ENCODE measurements around the gene COPS8.

The COPS8 gene

DNA sequence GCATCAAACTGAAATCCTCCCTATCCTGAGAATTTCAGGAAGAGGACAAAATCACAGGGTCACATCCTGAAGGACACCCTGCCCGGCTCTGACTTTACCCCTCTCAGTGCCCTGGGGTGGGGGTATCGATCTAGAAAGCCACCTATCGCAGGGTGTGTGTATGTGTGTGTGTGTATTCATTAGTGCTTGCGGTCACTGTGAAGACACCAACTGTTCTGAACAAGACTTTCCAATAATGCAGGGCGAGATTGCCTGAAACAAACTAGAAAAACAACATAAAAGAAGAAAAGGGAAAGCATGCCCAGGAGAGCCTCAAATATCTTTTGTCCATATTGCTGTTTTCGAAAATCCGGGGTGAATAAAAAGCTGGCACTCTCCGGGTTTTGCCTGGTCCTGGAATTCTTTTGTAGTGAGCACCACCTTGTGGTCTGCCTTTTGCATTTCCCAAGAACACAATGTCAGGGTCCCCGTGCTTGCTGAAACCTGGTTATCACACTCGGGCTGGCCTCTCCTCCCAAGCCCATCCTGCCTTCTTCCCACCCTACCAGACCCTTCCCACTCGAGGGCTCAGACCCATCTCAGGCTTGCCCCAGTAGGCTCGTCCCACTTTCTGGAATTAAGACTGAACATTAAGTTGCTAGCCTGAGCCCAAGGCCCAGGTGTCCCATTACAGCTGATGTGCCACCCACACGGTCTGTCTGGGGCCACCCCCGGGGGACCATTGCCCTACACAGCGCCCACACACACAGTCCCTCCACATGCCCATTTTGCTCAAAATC, 25.0 kb upstream of the COPS8 start:
- no peaks in the 10 kb centered on the region for H3K36me3 ChIP-seq (ENCODE audit: insufficient read depth, low read length)
- H3K27ac ChIP-seq, result no peak overlapping the region
- no peak for DNase-seq (ENCODE audit: low read depth, low spot score)
- H3K4me3 ChIP-seq, result no peak overlapping the region
- H3K9me3 ChIP-seq (ENCODE audit: low read depth, low read length), result no peaks in the 10 kb centered on the region
- TF ChIP-seq EZH2 (IDR thresholded peaks at IDR 0.05) (no peak), FOXP2 (optimal IDR thresholded peaks at IDR 0.05; ENCODE audit: control extremely low read depth, extremely low read length, insufficient read depth) (no peak), POLR2AphosphoS5 (IDR thresholded peaks at IDR 0.05; ENCODE audit: borderline replicate concordance, low read depth, low read length) (no peak)
- no peak overlapping the region for H3K9ac ChIP-seq (ENCODE audit: insufficient read length)

DNA sequence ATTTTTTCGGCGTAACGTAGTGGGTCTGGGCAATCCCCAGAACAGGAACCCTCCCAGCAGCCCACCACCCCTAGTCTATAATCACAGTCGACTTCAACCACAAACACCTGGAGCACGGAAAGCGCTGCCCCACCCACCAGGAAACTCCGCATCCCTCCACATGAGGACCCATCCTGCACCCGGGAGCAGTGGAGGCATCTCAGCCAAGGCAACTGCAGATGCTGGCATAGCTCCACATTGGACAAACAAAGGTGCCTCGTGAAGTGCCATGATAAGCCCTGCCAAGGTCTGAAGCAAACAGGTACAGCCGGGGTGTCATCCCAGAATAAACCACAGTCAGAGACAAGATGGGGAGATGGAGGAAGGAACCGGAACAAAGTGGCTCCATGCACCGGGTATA, 24.3 kb upstream of the COPS8 start:
- Histone ChIP-seq H3K4me3 (no peak overlapping the region), H3K9ac (ENCODE audit: insufficient read length) (no peak overlapping the region), H3K36me3 (ENCODE audit: insufficient read depth, low read length) (no peaks in the 10 kb centered on the region), H3K9me3 (ENCODE audit: low read depth, low read length) (no peaks in the 10 kb centered on the region), H3K27ac (no peak overlapping the region)
- TF ChIP-seq FOXP2 (optimal IDR thresholded peaks at IDR 0.05; ENCODE audit: control extremely low read depth, extremely low read length, insufficient read depth) (no peak), POLR2AphosphoS5 (IDR thresholded peaks at IDR 0.05; ENCODE audit: borderline replicate concordance, low read depth, low read length) (no peak), EZH2 (IDR thresholded peaks at IDR 0.05) (no peak)
- DNase-seq (ENCODE audit: low read depth, low spot score), result no peak

- no peak overlapping the region for H3K9ac ChIP-seq (ENCODE audit: insufficient read length)
- no peak overlapping the region for H3K27ac ChIP-seq
- H3K4me3 ChIP-seq, result no peak overlapping the region
- H3K9me3 ChIP-seq (ENCODE audit: low read depth, low read length), result no peaks in the 10 kb centered on the region
- no peaks in the 10 kb centered on the region for H3K36me3 ChIP-seq (ENCODE audit: insufficient read depth, low read length)
- DNase-seq (ENCODE audit: low read depth, low spot score), result no peak
- TF ChIP-seq FOXP2 (optimal IDR thresholded peaks at IDR 0.05; ENCODE audit: control extremely low read depth, extremely low read length, insufficient read depth), result no peak
- no peak for TF ChIP-seq EZH2 (IDR thresholded peaks at IDR 0.05)
- no peak for TF ChIP-seq POLR2AphosphoS5 (IDR thresholded peaks at IDR 0.05; ENCODE audit: borderline replicate concordance, low read depth, low read length)
Observed at GRCh38 chr2:237062585-237062984, 23.1 kb upstream of the COPS8 start.

DNA sequence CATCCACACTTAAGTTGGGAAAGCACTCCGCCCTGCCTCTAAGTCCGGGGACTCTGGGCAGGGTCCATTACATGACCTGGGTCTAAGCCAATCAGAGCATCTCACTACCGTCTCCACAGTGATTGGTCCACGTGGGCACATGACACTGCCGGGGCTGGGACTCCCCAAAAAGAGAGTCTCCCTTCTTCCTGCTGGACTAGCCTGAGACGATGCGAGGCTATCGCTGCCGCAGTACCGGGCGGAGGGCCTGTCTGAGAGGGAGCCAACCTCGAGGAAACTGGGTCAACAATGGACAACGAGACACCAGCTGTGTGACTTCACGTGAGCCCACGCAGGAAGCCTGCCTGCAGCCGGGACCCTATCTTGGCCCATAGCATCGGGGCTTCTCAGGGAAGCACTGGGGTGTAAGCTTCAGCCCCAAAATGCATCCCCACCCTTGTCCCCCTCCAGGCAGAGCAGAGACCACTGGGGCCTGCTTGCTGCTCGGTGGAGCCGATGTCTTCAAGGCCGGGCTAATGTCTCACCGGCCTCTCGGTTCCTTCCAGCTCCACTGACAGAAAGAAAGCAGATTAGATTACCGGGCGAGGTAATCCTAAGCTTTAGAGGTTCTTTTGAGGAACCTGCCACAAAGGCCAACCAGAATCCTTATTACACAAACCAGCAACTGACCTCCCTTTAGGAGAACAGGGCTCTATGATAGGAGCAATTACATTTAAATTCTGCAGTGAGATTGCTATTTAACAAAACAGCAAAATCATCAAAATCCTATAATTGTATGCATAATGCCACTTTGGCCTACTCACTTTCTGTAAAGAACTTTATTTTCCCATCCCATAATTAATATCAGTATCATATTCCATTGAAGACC, 21.3 kb upstream of the COPS8 start:
- H3K36me3 ChIP-seq (ENCODE audit: insufficient read depth, low read length), result no peaks in the 10 kb centered on the region
- H3K9ac ChIP-seq (ENCODE audit: insufficient read length), result no peak overlapping the region
- DNase-seq (ENCODE audit: low read depth, low spot score), result no peak
- no peak overlapping the region for H3K27ac ChIP-seq
- H3K9me3 ChIP-seq (ENCODE audit: low read depth, low read length), result no peaks in the 10 kb centered on the region
- TF ChIP-seq EZH2 (IDR thresholded peaks at IDR 0.05) (no peak), FOXP2 (optimal IDR thresholded peaks at IDR 0.05; ENCODE audit: control extremely low read depth, extremely low read length, insufficient read depth) (no peak), POLR2AphosphoS5 (IDR thresholded peaks at IDR 0.05; ENCODE audit: borderline replicate concordance, low read depth, low read length) (no peak)
- no peak overlapping the region for H3K4me3 ChIP-seq

- H3K9ac ChIP-seq (ENCODE audit: insufficient read length), result no peak overlapping the region
- H3K27ac ChIP-seq, result no peak overlapping the region
- no peak for TF ChIP-seq POLR2AphosphoS5 (IDR thresholded peaks at IDR 0.05; ENCODE audit: borderline replicate concordance, low read depth, low read length)
- DNase-seq (ENCODE audit: low read depth, low spot score), result no peak
- H3K4me3 ChIP-seq, result no peak overlapping the region
- H3K9me3 ChIP-seq (ENCODE audit: low read depth, low read length), result no peaks in the 10 kb centered on the region
- no peaks in the 10 kb centered on the region for H3K36me3 ChIP-seq (ENCODE audit: insufficient read depth, low read length)
Observed at GRCh38 chr2:237065071-237065377, 20.7 kb upstream of the COPS8 start.

DNA sequence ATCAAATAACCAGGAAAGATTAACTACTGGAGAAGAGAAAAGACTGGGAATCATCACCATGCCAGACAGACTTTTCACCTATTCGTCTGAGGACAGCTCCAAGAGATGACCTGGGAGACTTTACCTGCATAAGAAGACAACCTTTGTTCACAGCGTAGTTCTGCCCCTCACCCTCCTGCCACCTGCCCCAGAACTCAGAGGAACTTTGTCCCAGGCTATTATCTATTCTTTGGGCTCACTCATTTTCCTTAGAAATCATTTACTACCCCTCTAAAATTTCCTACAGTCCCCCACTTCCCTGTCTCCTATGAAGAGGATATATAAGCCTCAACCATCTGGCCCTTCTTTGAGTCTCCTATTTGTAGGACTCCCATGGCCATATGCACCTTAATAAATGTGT, 19.3 kb upstream of the COPS8 start:
- DNase-seq (ENCODE audit: low read depth, low spot score), result no peak
- no peak overlapping the region for H3K9ac ChIP-seq (ENCODE audit: insufficient read length)
- H3K36me3 ChIP-seq (ENCODE audit: insufficient read depth, low read length), result no peaks in the 10 kb centered on the region
- no peak overlapping the region for H3K4me3 ChIP-seq
- H3K27ac ChIP-seq, result no peak overlapping the region
- TF ChIP-seq FOXP2 (optimal IDR thresholded peaks at IDR 0.05; ENCODE audit: control extremely low read depth, extremely low read length, insufficient read depth) (no peak), EZH2 (IDR thresholded peaks at IDR 0.05) (no peak)
- H3K9me3 ChIP-seq (ENCODE audit: low read depth, low read length), result no peaks in the 10 kb centered on the region

- Histone ChIP-seq H3K4me3 (no peak overlapping the region), H3K27ac (no peak overlapping the region), H3K9ac (ENCODE audit: insufficient read length) (no peak overlapping the region), H3K9me3 (ENCODE audit: low read depth, low read length) (no peaks in the 10 kb centered on the region), H3K36me3 (ENCODE audit: insufficient read depth, low read length) (no peaks in the 10 kb centered on the region)
- TF ChIP-seq POLR2AphosphoS5 (IDR thresholded peaks at IDR 0.05; ENCODE audit: borderline replicate concordance, low read depth, low read length), result no peak
- TF ChIP-seq EZH2 (IDR thresholded peaks at IDR 0.05), result no peak
- no peak for TF ChIP-seq FOXP2 (optimal IDR thresholded peaks at IDR 0.05; ENCODE audit: control extremely low read depth, extremely low read length, insufficient read depth)
- DNase-seq (ENCODE audit: low read depth, low spot score), result no peak
Observed at GRCh38 chr2:237068005-237068576, 17.6 kb upstream of the COPS8 start.

GRCh38 chr2:237072067-237072931, 13.4 kb upstream of the COPS8 start:
- Histone ChIP-seq H3K4me3 (no peak overlapping the region), H3K36me3 (ENCODE audit: insufficient read depth, low read length) (no peaks in the 10 kb centered on the region), H3K9me3 (ENCODE audit: low read depth, low read length) (no peaks in the 10 kb centered on the region), H3K27ac (no peak overlapping the region), H3K9ac (ENCODE audit: insufficient read length) (no peak overlapping the region)
- no peak for DNase-seq (ENCODE audit: low read depth, low spot score)
- TF ChIP-seq EZH2 (IDR thresholded peaks at IDR 0.05) (no peak), FOXP2 (optimal IDR thresholded peaks at IDR 0.05; ENCODE audit: control extremely low read depth, extremely low read length, insufficient read depth) (no peak), POLR2AphosphoS5 (IDR thresholded peaks at IDR 0.05; ENCODE audit: borderline replicate concordance, low read depth, low read length) (no peak)
